ENCODE measurements around the gene NAA16.

The NAA16 gene

DNA sequence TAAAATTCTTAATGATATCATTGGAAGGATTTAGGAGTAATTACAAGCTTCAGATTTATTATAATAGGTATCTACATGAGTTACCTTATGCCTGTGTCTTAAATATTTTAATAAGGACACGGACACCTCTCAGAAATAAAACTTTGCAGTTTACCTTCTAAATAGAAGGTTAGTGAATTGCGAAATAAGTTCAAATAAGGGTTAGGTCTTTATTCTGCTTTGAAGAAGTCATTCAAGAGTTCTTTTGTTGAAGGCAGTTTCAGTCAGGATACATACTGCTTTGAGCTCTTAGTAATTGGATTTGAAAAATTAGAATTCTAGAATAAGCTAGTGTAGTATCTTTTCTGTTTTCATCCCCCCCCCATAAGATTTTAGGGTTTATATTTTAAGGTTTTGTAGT is 53.0 kb downstream of the NAA16 start:
- TF ChIP-seq, protein P1, sequence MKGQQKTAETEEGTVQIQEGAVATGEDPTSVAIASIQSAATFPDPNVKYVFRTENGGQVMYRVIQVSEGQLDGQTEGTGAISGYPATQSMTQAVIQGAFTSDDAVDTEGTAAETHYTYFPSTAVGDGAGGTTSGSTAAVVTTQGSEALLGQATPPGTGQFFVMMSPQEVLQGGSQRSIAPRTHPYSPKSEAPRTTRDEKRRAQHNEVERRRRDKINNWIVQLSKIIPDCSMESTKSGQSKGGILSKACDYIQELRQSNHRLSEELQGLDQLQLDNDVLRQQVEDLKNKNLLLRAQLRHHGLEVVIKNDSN (IDR thresholded peaks at IDR 0.05): no peak
- no peak for TF ChIP-seq YY1 (IDR thresholded peaks at IDR 0.05; ENCODE audit: low read depth)
- TF ChIP-seq CEBPB (IDR thresholded peaks at IDR 0.05): 0 out of 2 replicates have a peak, but pooled peaks have one; percentile 35

DNA sequence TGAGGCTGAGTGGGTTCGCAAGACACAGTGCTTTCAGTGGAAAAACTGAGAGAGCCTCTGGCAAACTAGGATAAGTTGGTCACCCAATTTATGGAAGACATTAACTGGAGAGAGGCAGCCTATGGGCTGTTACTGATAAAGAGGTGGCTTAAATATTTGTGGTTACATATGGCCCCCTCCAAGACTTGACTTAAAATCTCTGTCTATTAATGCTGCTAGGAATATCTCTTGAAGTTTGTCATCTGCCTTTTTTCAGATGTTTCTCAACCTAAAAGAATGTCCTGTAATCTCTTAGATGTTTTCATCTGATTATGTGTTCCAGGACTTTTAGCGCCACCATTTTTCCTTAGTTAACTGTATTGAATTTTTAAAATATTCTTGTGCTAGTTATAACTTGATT is 54.6 kb downstream of the NAA16 start:
- TF ChIP-seq TEAD4 (IDR thresholded peaks at IDR 0.05): no peak
- TF ChIP-seq, protein P2, sequence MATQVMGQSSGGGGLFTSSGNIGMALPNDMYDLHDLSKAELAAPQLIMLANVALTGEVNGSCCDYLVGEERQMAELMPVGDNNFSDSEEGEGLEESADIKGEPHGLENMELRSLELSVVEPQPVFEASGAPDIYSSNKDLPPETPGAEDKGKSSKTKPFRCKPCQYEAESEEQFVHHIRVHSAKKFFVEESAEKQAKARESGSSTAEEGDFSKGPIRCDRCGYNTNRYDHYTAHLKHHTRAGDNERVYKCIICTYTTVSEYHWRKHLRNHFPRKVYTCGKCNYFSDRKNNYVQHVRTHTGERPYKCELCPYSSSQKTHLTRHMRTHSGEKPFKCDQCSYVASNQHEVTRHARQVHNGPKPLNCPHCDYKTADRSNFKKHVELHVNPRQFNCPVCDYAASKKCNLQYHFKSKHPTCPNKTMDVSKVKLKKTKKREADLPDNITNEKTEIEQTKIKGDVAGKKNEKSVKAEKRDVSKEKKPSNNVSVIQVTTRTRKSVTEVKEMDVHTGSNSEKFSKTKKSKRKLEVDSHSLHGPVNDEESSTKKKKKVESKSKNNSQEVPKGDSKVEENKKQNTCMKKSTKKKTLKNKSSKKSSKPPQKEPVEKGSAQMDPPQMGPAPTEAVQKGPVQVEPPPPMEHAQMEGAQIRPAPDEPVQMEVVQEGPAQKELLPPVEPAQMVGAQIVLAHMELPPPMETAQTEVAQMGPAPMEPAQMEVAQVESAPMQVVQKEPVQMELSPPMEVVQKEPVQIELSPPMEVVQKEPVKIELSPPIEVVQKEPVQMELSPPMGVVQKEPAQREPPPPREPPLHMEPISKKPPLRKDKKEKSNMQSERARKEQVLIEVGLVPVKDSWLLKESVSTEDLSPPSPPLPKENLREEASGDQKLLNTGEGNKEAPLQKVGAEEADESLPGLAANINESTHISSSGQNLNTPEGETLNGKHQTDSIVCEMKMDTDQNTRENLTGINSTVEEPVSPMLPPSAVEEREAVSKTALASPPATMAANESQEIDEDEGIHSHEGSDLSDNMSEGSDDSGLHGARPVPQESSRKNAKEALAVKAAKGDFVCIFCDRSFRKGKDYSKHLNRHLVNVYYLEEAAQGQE (IDR thresholded peaks at IDR 0.05; ENCODE audit: low read depth): no peak
- TF ChIP-seq, protein P3, sequence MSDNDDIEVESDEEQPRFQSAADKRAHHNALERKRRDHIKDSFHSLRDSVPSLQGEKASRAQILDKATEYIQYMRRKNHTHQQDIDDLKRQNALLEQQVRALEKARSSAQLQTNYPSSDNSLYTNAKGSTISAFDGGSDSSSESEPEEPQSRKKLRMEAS (IDR thresholded peaks at IDR 0.05): no peak

DNA sequence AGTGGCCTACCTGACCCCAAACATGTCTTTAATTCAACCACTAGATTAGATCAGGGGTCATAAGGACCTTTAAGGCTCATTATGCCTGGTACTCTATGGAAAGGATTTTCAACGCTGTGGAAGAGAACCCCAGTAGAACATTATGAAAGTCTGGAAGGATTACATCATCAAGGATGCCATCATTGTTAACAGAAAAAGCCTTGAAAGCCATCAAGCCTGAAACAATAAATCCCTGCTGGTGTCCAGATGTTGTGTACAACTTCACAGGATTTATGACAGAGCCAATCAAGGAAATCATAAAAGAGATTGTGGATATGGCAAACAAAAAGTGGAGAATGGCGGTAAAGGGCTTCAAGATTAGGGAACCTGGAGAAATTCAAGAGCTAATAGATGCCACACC is 59.7 kb downstream of the NAA16 start:
- TF ChIP-seq, protein P3 (IDR thresholded peaks at IDR 0.05): no peak
- TF ChIP-seq, protein P1 (IDR thresholded peaks at IDR 0.05): no peak
- no peak for TF ChIP-seq RAD21 (IDR thresholded peaks at IDR 0.05; ENCODE audit: low read depth)

DNA sequence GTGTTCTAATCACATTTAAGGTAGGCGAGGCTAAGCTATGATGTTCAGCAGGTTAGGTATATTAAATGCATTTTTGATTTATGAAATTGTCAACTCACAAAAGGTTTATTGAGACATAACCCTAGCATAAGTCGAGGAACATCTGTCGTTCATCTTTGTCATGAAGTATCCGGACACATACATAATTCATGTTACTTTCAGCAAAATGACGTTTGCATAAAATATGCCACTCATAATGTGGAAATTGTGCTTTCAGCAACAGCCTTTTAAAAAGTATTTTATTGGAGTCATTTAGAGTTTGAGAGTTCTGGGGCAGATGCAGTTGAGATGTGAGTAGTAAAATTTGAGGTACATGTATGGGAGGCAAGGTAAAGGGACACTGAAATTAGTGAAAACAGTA is 66.4 kb downstream of the NAA16 start:
- TF ChIP-seq CEBPB (IDR thresholded peaks at IDR 0.05): no peak
- TF ChIP-seq NFIC (IDR thresholded peaks at IDR 0.05): no peak
- no peak for TF ChIP-seq TAF1 (IDR thresholded peaks at IDR 0.05; ENCODE audit: low read depth)
- no peak for TF ChIP-seq TCF12 (IDR thresholded peaks at IDR 0.05; ENCODE audit: low read depth)
- no peak for TF ChIP-seq CREB1 (IDR thresholded peaks at IDR 0.05; ENCODE audit: low read depth)
- no peak for TF ChIP-seq ZBTB7A (IDR thresholded peaks at IDR 0.05; ENCODE audit: low read depth)
- TF ChIP-seq, protein P2 (IDR thresholded peaks at IDR 0.05; ENCODE audit: low read depth): no peak
- TF ChIP-seq FOXM1 (IDR thresholded peaks at IDR 0.05; ENCODE audit: borderline replicate concordance, low read depth): no peak
- TF ChIP-seq RAD21 (IDR thresholded peaks at IDR 0.05; ENCODE audit: low read depth): no peak
- TF ChIP-seq, protein P1 (IDR thresholded peaks at IDR 0.05): no peak
- TF ChIP-seq EP300 (IDR thresholded peaks at IDR 0.05; ENCODE audit: borderline replicate concordance): no peak
- TF ChIP-seq, protein P3 (IDR thresholded peaks at IDR 0.05): no peak
- no peak for TF ChIP-seq TEAD4 (IDR thresholded peaks at IDR 0.05)
- no peak for TF ChIP-seq EGR1 (IDR thresholded peaks at IDR 0.05)
- TF ChIP-seq YY1 (IDR thresholded peaks at IDR 0.05; ENCODE audit: low read depth): no peak

DNA sequence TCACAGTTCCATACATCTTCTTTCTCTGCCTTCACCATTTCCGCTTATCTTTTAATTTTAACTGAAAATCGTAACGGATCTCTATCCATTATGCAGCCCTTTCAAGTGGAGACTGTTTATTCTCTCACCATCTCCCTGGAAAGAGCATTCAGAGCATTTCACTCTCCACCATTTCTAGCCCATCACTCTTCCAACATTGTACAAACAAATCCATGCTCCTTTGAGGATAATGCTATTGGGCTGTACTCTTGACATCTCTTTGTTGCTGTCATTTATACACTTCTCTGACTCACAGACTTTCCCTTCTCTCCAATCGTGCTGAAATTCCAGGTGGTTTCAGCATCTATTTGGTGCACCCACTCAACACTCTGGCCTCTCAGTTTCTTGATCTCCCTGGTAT is 71.4 kb downstream of the NAA16 start:
- TF ChIP-seq RAD21 (IDR thresholded peaks at IDR 0.05; ENCODE audit: low read depth) (no peak), NFIC (IDR thresholded peaks at IDR 0.05) (no peak), TAF1 (IDR thresholded peaks at IDR 0.05; ENCODE audit: low read depth) (no peak), FOXM1 (IDR thresholded peaks at IDR 0.05; ENCODE audit: borderline replicate concordance, low read depth) (no peak), CEBPB (IDR thresholded peaks at IDR 0.05) (no peak), YY1 (IDR thresholded peaks at IDR 0.05; ENCODE audit: low read depth) (no peak), EGR1 (IDR thresholded peaks at IDR 0.05) (no peak), TCF12 (IDR thresholded peaks at IDR 0.05; ENCODE audit: low read depth) (no peak), ZBTB7A (IDR thresholded peaks at IDR 0.05; ENCODE audit: low read depth) (no peak), CREB1 (IDR thresholded peaks at IDR 0.05; ENCODE audit: low read depth) (no peak), EP300 (IDR thresholded peaks at IDR 0.05; ENCODE audit: borderline replicate concordance) (no peak), TEAD4 (IDR thresholded peaks at IDR 0.05) (no peak)
- TF ChIP-seq, protein P2 (IDR thresholded peaks at IDR 0.05; ENCODE audit: low read depth): no peak
- TF ChIP-seq, protein P1 (IDR thresholded peaks at IDR 0.05): no peak
- TF ChIP-seq, protein P3 (IDR thresholded peaks at IDR 0.05): no peak

Data from Ishikawa (cell line).